ENCODE measurements around the gene ANKS6. TPM values are rescaled to one million over a fixed set of nuclear protein-coding genes. Genes with fewer than 3 reads are reported as not detected.

ANKS6 gene
- total RNA-seq, 1 donor from 2014 or later: 11.1 TPM

DNA sequence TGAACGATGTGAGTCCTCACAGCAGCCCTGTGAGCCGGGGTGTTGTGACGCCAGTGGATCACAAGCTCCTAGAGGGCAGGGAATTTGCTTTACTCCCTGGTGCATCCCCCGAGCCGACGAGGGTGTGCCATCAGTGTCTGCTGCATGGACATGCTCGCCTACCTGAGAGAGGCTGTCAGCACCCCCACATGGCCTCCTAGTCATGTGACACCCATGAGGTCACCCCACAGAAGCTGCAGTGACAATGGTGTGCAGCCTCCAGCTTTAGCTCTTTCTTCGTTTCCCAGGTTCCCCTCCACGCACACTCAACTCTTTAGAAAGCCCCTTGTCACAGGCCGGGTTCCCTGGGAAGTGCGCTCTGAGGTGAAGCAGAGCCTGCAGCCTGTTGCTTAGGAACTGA is 67.9 kb downstream of the ANKS6 start:
- Mint-ChIP-seq H3K4me1 (ENCODE audit: low read depth) (no peaks in the 10 kb centered on the region), H3K36me3 (ENCODE audit: low read depth) (no peaks in the 10 kb centered on the region), H3K27me3 (ENCODE audit: insufficient read depth) (peaks cover 2% of the 10 kb centered on the region), H3K27ac (no peak overlapping the region), H3K4me3 (no peak overlapping the region), H3K9me3 (no peaks in the 10 kb centered on the region)
- DNase-seq (ENCODE audit: low spot score): no peak
- intact Hi-C loops (cut with micrococcal nuclease): no loop called here

DNA sequence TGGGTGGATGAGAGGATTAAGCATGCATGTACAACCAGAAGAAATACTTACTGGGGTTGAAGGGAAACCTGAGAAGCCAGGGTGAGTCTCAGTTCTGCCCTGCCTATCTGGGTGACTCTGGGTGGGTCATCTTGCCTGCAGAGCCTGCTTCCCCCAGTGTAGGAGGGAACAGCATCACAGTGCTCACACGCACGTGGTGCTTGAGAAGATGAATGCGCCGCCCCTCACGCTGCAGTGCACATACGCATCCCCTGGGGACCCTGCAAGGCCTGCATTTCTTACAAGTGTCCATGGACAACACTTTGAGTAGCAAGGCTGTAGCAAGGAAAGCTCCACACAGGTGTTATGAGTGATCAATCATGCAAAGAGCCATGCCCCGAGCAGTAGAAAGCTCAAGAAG is 68.9 kb downstream of the ANKS6 start:
- Mint-ChIP-seq H3K9me3 (no peaks in the 10 kb centered on the region), H3K27ac (no peak overlapping the region), H3K27me3 (ENCODE audit: insufficient read depth) (peaks cover 5% of the 10 kb centered on the region), H3K4me1 (ENCODE audit: low read depth) (no peaks in the 10 kb centered on the region), H3K4me3 (no peak overlapping the region), H3K36me3 (ENCODE audit: low read depth) (no peaks in the 10 kb centered on the region)
- intact Hi-C loops (cut with micrococcal nuclease): no loop called here
- DNase-seq (ENCODE audit: low spot score): no peak

DNA sequence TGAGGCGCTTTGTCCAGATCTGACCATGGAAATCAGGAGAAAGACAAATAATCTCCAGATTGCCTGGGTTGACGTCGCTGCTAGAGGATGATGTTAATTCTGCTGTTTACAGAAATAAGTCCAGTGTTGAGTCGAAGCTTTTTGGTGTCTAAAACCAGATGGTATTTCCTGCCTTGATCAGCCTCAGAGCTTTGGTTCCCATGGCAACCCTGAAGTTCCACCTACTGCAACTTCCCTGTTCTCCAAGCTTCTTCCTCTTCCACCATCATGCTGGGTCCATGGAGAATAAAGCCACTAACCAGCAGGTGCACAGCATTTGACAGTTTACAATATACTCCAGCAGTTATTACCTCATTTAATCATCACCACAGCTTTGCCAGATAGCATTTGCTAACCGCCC is 69.6 kb downstream of the ANKS6 start:
- H3K4me3 Mint-ChIP-seq: no peak overlapping the region
- no peaks in the 10 kb centered on the region for H3K9me3 Mint-ChIP-seq
- no peak for DNase-seq (ENCODE audit: low spot score)
- peaks cover 6% of the 10 kb centered on the region for H3K27me3 Mint-ChIP-seq (ENCODE audit: insufficient read depth)
- no peaks in the 10 kb centered on the region for H3K36me3 Mint-ChIP-seq (ENCODE audit: low read depth)
- H3K4me1 Mint-ChIP-seq (ENCODE audit: low read depth): no peaks in the 10 kb centered on the region
- intact Hi-C loops (cut with micrococcal nuclease): no loop called here
- H3K27ac Mint-ChIP-seq: no peak overlapping the region

DNA sequence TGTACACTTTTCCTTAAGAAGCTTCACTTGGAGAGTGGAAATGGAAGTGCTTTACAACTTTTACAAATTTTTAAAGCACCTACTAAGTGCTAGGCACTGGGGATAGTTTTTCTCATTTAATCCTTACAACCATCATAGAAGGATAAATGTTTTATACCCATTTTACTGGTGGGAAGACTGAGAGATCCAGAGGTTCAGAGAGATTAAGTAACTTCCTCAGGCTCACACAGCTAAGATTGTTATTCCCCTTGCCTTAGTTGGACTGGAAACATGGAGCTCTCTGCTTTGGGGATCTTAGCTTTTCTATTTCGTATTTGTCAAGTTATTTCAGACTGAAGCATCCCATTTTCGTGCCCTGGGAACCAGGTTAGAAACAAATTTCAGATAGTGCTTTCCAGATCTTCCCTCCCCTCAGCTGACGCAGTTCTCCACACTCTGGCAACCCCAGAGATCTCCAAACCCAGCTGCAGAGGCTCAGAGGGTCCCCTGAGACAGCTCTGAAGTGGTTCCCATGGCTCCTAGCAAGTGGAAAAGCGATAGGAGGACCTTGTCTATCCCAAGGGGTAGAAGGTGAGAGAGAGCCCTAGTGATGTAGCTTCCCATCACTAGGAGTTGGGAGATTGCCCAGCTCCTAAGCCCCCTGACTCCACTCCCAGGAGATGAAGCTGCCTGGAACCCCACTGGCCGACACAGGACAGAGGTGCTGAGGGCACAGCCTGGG is 71.4 kb downstream of the ANKS6 start:
- Mint-ChIP-seq H3K9me3 (no peaks in the 10 kb centered on the region), H3K4me3 (no peak overlapping the region)
- intact Hi-C loops (cut with micrococcal nuclease): no loop called here

DNA sequence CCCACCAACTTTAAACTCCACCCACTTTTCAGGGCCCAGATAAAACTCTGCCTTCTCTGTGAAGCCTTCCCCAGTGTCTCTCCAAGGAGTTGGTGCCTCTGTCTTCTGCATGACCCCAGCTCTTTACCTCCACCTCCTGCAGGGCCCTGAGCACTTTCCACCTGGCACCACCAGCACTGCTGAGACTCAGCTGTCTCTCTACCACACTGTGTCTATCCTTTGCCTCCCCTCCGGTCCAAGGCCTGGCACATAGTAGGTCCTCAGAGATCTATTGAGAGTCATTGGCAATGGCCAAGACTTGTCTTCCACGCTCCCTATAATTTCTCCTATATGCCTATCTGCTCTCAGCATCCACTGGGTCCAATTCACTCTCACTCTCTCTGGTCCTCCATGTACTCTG is 74.7 kb downstream of the ANKS6 start:
- Mint-ChIP-seq H3K27me3 (ENCODE audit: insufficient read depth) (peaks cover 13% of the 10 kb centered on the region), H3K4me1 (ENCODE audit: low read depth) (no peaks in the 10 kb centered on the region), H3K9me3 (no peaks in the 10 kb centered on the region), H3K4me3 (no peak overlapping the region), H3K36me3 (ENCODE audit: low read depth) (no peaks in the 10 kb centered on the region), H3K27ac (no peak overlapping the region)
- no peak for DNase-seq (ENCODE audit: low spot score)
- intact Hi-C loops (cut with micrococcal nuclease): no loop called here

More for the DNA sequence above, 71.4 kb downstream of the ANKS6 start:
- Mint-ChIP-seq H3K4me1 (ENCODE audit: low read depth) (no peaks in the 10 kb centered on the region), H3K36me3 (ENCODE audit: low read depth) (no peaks in the 10 kb centered on the region), H3K27me3 (ENCODE audit: insufficient read depth) (peaks cover 10% of the 10 kb centered on the region), H3K27ac (no peak overlapping the region)
- no peak for DNase-seq (ENCODE audit: low spot score)

DNA sequence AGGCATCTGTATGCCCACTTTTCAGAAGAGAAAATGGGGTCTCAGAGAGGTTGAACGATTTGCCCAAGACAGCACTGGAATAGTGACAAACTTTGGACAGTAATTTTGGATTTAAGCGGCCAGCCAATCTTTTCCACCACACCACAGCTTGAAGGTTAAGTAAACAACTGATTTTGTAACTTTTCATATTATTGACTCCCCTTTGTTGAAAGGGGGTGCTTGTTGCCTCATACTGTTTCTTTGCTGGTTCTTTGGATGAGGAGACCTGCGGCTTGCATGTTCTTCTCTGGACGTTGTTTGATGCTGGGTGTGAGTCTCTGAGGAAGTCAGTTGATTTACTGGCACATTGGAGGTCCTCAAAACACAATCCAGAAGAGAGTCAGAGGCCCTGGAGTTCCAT is 76.0 kb downstream of the ANKS6 start:
- no peak for DNase-seq (ENCODE audit: low spot score)
- H3K27me3 Mint-ChIP-seq (ENCODE audit: insufficient read depth): peaks cover 14% of the 10 kb centered on the region
- no peaks in the 10 kb centered on the region for H3K4me1 Mint-ChIP-seq (ENCODE audit: low read depth)
- H3K27ac Mint-ChIP-seq: no peak overlapping the region
- intact Hi-C loops (cut with micrococcal nuclease): no loop called here
- no peaks in the 10 kb centered on the region for H3K9me3 Mint-ChIP-seq
- H3K4me3 Mint-ChIP-seq: no peak overlapping the region
- H3K36me3 Mint-ChIP-seq (ENCODE audit: low read depth): no peaks in the 10 kb centered on the region

DNA sequence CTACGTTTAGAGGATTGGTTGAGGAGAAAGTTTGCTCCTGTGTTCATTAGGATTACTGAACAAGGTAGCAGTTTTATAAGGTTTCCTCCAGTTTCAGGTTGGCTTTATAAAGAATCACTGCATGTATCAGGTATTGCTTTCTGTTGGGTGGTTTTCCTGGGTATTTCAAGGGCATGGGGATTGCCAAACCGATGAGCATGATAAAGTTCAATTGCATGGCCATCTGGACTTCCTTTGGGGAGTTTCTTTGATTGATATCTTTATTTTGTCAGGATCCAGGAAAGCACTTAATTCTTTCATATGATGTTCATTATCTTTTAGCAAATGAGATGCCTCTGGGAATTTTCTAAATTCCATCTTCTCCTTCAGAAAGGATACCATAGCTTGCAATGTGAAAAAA is 77.3 kb downstream of the ANKS6 start:
- intact Hi-C loops (cut with micrococcal nuclease): no loop called here
- no peak for DNase-seq (ENCODE audit: low spot score)

DNA sequence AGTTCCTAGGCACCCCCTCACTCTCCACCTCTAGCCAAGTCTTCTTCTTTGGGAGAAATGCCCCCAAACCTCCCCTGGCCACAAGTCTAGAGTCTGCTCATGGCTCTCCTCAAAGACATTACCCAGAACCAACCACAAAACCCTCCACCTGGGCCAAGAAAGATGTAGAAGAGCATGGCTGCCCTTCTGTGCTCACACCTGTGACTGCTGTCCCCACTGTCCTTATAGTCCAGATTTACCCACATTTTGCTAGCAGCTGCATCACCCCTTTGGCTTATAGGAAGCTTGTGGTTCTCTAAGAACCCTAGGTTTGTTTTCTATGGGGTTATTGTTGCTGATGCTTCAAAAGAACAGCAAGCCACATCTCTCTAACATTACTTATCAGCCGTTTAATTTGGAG is 81.5 kb downstream of the ANKS6 start:
- no peaks in the 10 kb centered on the region for H3K9me3 Mint-ChIP-seq
- no peak overlapping the region for H3K4me3 Mint-ChIP-seq
- no peaks in the 10 kb centered on the region for H3K4me1 Mint-ChIP-seq (ENCODE audit: low read depth)
- intact Hi-C loops (cut with micrococcal nuclease): no loop called here
- H3K27me3 Mint-ChIP-seq (ENCODE audit: insufficient read depth): peaks cover 28% of the 10 kb centered on the region
- no peak overlapping the region for H3K27ac Mint-ChIP-seq
- no peaks in the 10 kb centered on the region for H3K36me3 Mint-ChIP-seq (ENCODE audit: low read depth)
- no peak for DNase-seq (ENCODE audit: low spot score)

More for the DNA sequence above, 77.3 kb downstream of the ANKS6 start:
- no peaks in the 10 kb centered on the region for H3K4me1 Mint-ChIP-seq (ENCODE audit: low read depth)
- H3K9me3 Mint-ChIP-seq: no peaks in the 10 kb centered on the region
- no peaks in the 10 kb centered on the region for H3K36me3 Mint-ChIP-seq (ENCODE audit: low read depth)
- peaks cover 14% of the 10 kb centered on the region for H3K27me3 Mint-ChIP-seq (ENCODE audit: insufficient read depth)
- no peak overlapping the region for H3K4me3 Mint-ChIP-seq
- no peak overlapping the region for H3K27ac Mint-ChIP-seq

DNA sequence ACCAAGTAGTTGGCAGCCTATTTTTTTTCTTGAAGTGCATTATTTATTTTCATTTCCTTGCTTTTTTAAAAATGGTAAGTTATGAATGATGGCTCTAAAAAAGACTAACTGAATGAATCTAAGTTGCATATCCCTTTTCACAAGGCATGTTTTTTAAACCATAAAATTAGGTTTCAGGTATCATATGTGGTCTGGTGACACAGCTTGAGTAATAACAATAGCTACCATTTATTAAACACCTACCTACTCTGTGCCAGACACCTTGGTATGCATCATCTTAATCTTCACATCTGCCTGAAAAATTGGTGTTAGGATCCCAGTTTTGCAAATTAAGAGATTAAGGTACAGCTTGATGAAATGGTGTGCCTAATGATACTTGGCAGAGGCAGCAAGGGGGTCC is 83.4 kb downstream of the ANKS6 start:
- DNase-seq (ENCODE audit: low spot score): no peak
- no peak overlapping the region for H3K27ac Mint-ChIP-seq
- H3K9me3 Mint-ChIP-seq: no peaks in the 10 kb centered on the region
- H3K27me3 Mint-ChIP-seq (ENCODE audit: insufficient read depth): peaks cover 33% of the 10 kb centered on the region
- no peak overlapping the region for H3K4me3 Mint-ChIP-seq
- intact Hi-C loops (cut with micrococcal nuclease): no loop called here
- H3K4me1 Mint-ChIP-seq (ENCODE audit: low read depth): no peaks in the 10 kb centered on the region
- no peaks in the 10 kb centered on the region for H3K36me3 Mint-ChIP-seq (ENCODE audit: low read depth)

DNA sequence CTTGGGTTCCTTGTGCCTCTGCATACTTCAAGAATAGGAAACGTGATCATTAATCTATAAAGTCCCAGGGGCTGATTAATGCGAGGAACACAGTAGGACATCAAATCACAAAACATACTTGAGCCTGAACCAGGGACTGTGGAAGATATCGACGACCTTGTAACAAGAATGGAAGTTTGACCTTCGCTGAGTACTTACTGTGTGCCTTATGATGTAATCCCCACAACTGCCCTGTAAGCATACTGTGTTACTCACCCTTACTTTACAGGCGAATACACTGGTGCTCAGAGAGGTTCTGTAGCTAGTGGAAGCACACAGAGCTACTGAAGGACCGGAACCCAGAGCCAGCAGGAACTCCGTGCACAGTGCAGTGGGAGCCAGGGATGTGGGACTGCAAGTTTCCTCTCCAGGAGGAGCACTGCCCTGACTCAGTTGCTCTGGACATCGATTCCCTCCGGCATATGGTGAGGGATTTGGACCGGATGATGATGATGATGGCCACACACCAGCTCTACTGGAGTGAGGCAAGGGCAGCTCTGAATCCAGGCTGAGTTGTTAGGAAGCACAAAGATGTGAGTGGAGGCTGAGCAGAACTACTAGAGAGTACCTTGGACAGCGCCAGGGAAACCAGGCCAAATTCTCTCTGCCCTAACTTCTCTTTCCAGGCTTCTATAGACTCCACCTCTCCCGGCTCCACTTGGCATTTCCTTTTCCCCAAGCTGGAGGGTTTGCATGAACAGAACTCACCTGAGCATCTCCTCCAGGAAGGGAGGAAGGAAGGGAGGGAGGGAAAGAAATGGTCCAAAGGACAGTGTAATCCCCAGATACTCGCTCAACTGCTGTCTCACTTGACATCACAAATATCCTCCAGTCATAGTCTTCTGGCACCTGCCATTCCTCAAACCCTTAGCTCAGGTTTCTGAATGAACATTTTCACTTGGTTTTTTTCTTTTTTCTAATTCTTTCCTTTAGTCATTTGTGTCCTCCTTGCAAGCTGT is 86.1 kb downstream of the ANKS6 start:
- Mint-ChIP-seq H3K4me3 (no peak overlapping the region), H3K27me3 (ENCODE audit: insufficient read depth) (peaks cover 51% of the 10 kb centered on the region), H3K36me3 (ENCODE audit: low read depth) (no peaks in the 10 kb centered on the region), H3K27ac (no peak overlapping the region), H3K9me3 (no peaks in the 10 kb centered on the region), H3K4me1 (ENCODE audit: low read depth) (no peaks in the 10 kb centered on the region)
- no peak for DNase-seq (ENCODE audit: low spot score)
- intact Hi-C loops (cut with micrococcal nuclease): no loop called here

DNA sequence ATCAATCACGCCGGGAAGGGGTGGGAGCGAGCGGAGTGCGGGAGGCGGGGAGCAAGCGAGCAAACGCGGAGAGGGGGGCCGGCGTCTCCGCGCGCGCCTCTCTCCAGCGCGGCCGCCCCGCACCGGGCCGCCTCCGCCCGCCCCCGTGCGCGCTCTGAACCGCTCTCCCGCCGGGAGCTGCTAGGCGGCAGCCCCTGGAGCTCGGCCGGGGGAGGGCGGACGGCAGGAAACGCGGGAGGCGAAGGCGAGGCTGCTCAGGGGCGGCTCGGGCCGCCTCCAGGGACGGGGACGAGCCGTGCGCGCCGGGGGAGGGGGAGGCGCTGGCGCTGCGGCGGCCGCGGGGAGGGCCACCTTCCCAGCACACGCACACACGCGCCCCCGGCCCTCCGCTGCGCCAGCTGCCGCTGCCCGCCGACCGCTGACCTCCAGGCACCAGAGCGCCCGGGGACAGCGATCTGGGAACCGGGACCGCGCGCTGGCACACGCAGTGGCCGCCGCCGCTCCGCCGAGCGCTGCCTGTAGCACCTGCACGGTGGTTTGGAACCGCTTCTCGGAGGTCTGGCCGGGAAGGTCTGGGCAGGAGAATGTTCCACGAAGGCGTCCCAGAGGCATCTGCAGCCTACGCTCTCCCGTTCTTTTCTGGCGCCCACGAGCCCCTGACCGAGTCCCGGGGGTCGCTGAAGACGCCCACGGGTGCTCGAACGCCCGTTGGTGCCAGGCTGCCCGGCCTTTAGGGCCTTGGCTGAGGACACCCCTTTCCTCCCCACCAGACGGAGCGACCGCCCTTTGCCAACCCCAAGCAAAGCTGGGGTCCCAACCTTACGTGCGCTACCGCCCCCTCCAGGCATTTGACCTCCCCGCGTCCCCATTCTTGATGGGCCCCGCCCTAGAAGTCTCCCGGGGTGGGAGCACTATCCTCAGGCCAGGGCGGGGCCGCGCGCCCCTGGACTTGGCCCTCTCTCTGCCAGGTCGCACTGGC is 87.1 kb downstream of the ANKS6 start, which contains the start of gene GABBR2:
TSS of gene GABBR2 (minus strand) at position 3 of the 979 bp plus-strand sequence. CDS start 198 bp downstream, outside the sequence.
- Mint-ChIP-seq H3K4me1 (ENCODE audit: low read depth) (no peaks in the 10 kb centered on the region), H3K9me3 (no peaks in the 10 kb centered on the region), H3K27me3 (ENCODE audit: insufficient read depth) (peaks cover 59% of the 10 kb centered on the region), H3K27ac (no peak within 1 kb of the TSS), H3K36me3 (ENCODE audit: low read depth) (no peaks in the 10 kb centered on the region), H3K4me3 (no peak within 1 kb of the TSS)
- intact Hi-C loops (cut with micrococcal nuclease): no loop called here
- no peak for DNase-seq (ENCODE audit: low spot score)

DNA sequence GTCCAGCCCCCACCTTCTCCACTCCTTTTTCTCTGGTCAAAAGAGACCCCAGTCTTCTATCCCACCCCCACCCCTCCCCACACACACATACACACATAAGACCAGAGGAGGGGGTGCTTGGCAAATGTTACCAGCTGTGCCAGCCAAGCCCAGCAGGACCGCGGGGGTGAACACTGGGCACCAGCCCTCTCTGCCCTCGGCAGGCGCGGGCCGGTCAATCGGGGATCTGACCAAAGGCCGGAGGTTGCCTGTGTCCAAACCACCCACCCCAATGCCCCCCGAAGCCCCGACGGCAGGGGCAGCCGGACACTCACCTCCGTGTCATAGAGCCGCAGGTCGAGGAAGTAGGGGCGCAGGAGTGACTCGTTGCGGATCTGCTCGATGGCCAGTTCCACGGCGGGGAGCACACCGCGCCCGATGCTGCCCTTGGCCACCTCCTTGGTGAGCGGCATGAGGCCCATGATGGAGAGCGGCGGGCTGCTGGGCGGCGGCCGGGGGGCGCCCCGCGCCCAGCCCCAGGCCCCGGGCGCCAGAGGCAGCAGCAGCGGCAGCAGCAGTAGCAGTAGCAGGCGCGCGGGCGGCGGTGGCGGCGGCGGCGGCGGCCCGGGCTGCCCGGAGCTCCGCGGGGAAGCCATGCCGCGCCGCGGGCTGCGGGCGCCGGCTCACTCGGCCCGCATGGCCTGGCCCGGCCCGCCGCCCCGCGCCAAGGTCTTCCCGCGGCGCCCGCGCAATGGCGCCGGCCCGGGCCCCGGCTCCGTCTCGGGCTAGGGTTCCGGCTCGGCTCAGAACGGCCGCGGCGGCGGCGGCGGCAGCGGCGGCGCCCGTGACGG is 88.0 kb downstream of the ANKS6 start:
- Mint-ChIP-seq H3K9me3 (no peaks in the 10 kb centered on the region), H3K36me3 (ENCODE audit: low read depth) (no peaks in the 10 kb centered on the region), H3K27me3 (ENCODE audit: insufficient read depth) (peaks cover 63% of the 10 kb centered on the region), H3K4me1 (ENCODE audit: low read depth) (no peaks in the 10 kb centered on the region), H3K27ac (no peak overlapping the region), H3K4me3 (no peak overlapping the region)
- no peak for DNase-seq (ENCODE audit: low spot score)
- intact Hi-C loops (cut with micrococcal nuclease): no loop called here
